G401 (cell line): Measurements from ENCODE around the gene GOLGA6L10. TPM values are rescaled to one million over a fixed set of nuclear protein-coding genes. Genes with fewer than 3 reads are reported as not detected.
"Not testable (repeated sequence)": the region's sequence is repeated elsewhere in the genome, so short reads cannot be mapped to it uniquely, and the experiment has no call there.

ENCODE experiments used
- DNase-seq: peaks from one replicate; pipeline ENCODE4 v3.0.0-alpha.2; 2015; ENCODE audit warnings: low spot score
- in situ Hi-C: cut with HindIII; loops from 2 replicates; pipeline ENCODE4 v1.10.0; 2016; ENCODE audit warnings: low sequenced_read_pairs, mixed read lengths
- total RNA-seq: library from RNA; depleted of rRNA; stranded (reverse); fragments of >200 nt; shearing (Covaris generic); gene quantifications from 2 replicates; pipeline ENCODE4 v1.2.3, GENCODE V29; 2014; rRNA removed

The GOLGA6L10 gene, protein sequence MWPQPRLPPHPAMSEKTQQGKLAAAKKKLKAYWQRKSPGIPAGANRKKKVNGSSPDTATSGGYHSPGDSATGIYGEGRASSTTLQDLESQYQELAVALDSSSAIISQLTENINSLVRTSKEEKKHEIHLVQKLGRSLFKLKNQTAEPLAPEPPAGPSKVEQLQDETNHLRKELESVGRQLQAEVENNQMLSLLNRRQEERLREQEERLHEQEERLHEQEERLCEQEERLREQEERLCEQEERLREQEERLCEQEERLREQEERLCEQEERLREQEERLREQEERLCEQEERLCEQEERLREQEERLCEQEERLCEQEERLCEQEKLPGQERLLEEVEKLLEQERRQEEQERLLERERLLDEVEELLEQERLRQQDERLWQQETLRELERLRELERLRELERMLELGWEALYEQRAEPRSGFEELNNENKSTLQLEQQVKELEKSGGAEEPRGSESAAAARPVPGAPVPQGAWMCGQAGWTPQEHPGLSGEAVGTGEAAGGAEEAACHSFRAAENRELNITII
- 0.47 and 0.98 TPM in 2 replicates for total RNA-seq

DNA sequence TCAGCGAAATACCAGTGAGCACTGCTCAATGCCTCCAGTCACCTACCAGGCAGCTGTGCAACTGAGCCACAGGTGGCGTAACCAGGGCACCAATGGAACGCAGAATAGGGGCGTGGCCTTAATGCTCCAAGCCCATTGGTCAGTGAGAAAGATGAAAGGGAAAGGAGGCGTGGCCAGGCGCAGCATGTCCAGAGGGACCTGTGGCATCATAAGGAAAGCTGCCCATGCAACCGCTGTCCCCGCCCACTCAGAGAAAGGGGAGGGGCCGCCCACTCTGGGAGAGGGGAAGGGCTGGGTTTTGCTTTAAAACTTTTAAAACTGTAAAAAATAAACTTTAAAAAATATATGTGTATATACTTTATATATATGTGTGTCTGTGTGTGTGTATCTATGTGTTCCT is at the start of gene GOLGA6L10:
GOLGA6L10 (minus strand) TSS at position 101 of the 400 bp plus-strand sequence; CDS start at position 1, 100 bp downstream.
- DNase-seq, in situ Hi-C loops: not testable (repeated sequence)

DNA sequence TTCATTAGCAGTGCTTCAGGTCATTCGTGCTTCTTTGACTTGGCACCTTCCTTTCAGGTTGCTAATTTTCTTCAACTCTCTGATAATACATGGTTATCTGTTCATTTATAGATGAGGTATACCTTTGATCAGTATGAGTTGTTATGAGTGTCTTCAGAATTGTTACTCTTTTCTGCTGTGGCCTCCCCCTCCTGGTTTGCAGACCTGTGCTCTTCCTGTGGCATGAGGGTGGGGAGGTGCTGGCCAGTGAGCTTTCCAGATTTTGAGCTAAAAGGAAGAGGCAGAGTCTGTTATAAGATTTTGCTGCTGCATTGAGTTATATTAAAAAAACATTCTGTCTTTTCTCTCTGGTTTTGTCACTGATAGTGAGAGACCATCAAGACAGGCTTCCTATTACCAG is 49.5 kb upstream of the GOLGA6L10 start:
- in situ Hi-C loops = no loop called here

DNA sequence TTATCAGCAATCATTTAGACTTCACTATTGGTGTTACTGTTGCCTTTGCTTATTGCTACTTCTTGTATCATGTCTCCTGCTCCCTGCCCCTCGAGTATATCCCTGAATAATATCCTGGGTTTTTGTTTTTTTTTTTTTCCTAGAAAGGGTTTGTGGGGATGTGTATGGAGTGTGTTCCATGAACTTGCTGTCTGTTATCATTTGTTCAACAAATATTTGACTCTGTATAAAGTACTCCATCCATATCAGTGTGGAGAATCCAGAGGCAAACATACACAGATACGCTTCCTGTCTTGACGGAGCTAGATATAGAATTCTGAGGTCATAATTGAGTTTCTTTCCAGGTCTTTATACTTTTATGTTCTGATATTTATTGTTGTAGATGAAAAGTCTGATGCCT is 48.5 kb upstream of the GOLGA6L10 start:
- in situ Hi-C loops = no loop called here
- DNase-seq = no peak

More for the DNA sequence above, 49.5 kb upstream of the GOLGA6L10 start:
- DNase-seq = no peak

DNA sequence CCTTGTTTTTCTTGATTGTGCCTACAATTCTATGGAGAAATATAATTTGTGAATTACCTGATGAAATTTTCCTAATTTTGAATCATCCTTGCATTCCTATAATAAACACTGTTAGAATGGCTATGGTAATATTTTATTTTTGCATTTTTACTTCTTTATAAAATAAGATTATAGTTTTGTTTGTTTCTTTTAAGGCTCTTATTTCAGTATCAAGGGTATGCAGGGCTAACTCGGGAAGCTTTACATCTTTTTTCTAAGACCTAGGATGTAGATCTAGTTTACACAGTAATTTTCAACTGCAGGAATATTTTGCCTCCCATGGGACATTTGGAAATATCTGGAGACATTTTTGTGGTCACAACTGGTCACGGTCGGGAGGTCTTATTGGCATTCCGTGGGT is 46.5 kb upstream of the GOLGA6L10 start:
- not testable (repeated sequence) for DNase-seq

DNA sequence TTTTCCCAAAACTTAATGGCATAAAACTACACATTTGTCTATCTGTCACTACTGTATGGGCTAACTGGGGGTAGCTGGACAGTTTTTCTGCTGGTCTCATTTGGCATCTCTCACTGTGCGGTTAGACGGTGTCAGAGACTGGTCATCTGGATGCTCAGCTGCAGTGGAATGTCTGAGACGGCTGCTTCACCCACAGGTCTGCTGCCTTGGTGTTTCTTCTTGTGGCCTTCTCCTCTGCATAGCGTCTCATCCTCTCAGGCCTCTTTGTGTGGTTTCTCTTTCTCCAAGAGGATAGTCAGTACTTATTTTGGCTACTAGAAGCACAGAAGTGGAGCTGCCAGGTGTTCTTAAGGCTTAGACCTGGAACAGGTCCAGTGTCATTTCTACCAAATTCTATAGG is 44.4 kb upstream of the GOLGA6L10 start:
- in situ Hi-C loops = no loop called here
- DNase-seq = no peak

More for the DNA sequence above, 46.5 kb upstream of the GOLGA6L10 start:
- in situ Hi-C loops = not testable (repeated sequence)

DNA sequence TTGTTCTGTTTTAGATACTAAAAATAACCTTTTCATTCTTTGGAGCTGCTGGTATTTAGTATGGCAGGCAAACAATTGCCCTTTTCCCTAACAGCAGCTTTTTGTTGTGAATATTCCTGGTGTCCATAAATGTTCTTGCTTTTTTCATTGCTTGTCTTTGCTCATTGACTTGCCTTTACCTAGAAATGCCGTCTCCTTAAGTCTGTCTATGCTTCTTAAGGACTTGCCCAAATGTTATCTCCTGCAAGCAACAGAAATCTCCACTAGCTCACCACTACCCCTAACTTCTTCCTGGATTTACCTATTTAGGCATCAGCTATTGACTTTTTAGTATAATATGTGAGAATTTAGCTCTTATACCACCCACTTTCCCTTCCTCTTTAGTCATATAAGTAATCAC is 42.8 kb upstream of the GOLGA6L10 start:
- not testable (repeated sequence) for DNase-seq

DNA sequence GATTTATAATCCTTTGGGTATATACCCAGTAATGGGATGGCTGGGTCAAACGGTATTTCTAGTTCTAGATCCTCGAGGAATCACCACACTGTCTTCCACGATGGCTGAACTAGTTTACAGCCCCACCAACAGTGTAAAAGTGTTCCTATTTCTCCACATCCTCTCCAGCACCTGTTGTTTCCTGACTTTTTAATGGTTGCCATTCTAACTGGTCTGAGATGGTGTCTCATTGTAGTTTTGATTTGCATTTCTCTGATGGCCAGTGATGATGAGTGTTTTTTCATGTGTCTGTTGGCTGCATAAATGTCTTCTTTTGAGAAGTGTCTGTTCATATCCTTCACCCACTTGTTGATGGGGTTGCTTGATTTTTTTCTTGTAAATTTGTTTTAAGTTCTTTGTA is 40.9 kb upstream of the GOLGA6L10 start:
- DNase-seq, in situ Hi-C loops: not testable (repeated sequence)

More for the DNA sequence above, 42.8 kb upstream of the GOLGA6L10 start:
- in situ Hi-C loops = not testable (repeated sequence)

DNA sequence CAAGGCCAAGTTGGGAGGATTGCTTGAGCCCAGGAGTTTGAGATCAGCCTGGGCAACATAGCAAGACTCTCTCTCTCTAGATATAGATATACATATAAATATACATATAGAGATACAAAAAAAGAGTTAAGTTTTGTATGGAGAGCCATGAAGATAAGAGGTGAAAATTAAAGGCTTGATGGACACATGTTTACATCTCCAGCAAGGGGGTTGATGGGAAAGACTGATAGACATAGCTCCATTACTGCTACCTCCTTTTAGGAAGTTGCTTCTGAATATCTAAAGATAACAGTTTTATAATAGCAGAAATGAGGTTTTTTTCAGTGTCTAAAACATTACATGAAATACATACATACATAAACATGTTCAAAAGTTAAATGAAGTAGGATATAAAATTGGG is 37.9 kb upstream of the GOLGA6L10 start:
- DNase-seq, in situ Hi-C loops: not testable (repeated sequence)

DNA sequence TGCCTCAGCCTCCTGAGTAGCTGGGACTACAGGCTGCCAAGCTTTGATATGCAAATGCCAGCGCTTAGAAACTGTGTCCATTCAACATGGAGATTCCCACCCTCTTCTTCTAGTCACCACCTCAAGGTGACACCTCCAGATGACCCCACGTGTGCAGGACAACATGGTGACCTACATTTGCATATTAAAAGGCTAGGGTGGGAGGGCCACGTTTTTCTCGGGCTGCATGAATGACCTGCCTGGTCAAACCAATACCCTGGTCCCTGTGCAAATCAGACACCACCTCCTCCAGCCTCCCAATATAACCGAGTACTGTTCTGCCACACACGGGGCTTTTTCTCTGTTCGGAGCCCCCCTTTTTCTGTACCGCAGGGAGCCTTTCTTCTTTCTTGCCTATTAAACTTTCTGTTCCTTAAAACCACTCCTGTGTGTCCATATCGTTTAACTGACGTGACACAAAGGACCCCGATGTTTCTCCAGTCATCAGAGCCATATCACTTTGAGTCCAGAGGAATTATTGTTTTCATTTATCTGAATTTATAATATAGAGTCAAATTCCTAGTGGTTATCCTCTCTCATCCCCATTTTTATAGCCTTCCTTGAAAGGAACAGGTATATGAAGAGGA is 32.2 kb upstream of the GOLGA6L10 start:
- DNase-seq, in situ Hi-C loops: not testable (repeated sequence)

DNA sequence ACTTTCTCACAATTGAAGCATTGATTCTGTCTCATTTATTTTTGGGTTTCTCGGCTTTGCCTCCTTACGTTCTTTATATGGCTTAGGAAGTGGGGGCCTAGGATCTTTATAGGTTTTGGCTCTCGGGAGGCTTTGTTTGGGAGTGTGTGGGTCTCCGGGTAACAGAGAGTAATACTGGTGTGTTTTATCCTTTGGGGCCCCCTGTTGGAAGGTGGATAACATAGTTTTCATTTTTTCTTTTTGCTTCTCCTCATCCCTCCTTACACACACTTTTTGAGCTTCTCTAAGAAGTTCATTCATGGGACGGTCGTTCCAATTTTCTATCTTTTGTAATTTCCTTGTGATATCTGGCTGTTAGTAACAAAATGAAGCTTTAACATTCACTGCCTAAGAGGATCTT is 30.3 kb upstream of the GOLGA6L10 start:
- in situ Hi-C loops = not testable (repeated sequence)

DNA sequence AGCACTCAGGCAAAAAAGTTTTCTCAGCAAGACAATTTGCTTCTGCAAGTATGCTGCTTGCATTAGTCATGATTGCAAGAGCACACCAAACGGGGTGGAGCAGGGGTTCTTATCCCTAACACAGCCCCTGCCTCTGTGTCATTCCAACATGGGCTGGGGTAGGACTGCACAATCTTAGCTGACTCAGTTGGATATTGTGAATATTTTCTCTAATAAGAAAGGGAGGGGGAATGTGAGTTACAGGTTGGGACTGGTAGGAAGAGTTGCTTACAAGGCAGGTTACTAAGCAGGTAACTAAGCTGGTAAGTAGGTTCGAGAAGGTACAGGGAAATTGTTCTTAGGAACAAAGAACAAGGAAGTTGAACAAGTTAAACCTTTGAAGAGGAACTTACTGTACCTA is 24.4 kb upstream of the GOLGA6L10 start:
- in situ Hi-C loops, DNase-seq: not testable (repeated sequence)

More for the DNA sequence above, 30.3 kb upstream of the GOLGA6L10 start:
- not testable (repeated sequence) for DNase-seq

DNA sequence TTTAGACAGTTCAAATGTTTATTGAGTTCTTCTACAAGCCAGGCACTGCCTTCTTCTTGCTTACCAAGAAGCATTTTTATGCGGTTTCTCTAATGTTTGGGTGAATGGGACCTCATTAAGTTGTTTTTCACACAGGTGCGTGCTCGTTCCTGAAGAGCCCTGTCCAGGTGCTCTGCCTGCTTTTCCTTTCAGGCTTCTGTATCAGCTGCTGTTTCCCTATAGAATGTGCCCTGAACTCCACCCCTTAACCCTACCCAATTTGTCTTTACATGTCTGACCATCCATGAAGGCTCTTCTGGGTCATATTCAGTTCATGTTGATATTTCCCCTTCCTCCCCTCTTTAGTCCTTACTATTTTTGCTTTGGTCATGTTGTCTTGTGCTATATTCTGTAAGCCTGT is 22.4 kb upstream of the GOLGA6L10 start:
- in situ Hi-C loops = no loop called here
- no peak for DNase-seq

DNA sequence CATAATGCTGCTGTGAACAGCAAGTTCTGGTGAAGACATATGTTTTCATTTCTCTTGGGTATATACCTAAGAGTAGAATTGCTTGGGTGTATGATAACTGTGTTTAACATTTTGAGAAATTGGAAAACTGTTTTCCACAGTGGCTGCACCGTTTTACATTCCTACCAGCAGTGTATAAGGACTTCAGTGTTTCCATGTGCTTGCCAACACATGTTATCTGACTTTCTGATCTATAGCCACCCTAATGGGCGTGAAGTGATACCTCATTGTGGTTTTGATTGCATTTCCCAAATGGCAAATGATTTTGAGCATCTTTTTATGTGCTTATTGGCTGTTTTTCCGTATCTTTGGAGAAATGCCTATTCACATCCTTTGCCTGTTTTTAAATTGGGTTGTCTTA is 18.5 kb upstream of the GOLGA6L10 start:
- in situ Hi-C loops, DNase-seq: not testable (repeated sequence)

DNA sequence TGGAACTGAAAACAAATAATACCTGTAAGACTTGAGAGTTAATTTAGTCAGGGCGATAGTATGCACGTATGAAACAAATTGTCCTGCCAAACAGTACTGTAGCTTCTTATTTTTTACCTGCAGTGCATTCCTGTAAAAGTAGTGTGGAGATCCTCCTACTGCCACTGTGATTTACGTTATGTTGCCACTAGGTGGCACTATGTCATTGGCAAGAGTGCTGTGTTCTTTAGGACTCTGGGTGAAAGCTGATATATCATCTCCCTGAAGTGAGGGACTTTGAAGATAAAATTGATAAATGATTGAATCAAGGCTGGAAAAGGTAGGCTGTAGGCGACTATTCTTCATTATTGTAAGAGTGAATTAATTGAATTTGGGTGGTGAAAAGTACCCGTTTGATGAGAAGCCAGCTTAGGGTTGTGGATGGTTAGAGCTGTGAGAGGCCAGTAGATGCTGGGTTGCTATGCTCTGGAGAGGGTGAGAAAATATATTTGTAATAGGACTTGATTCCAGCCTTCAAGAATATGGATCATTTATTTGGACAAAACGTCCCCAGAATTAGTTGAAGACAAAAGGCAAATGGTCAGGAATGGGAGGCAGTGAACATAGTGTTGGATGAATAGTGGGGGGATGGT is 16.5 kb upstream of the GOLGA6L10 start:
- in situ Hi-C loops, DNase-seq: not testable (repeated sequence)

DNA sequence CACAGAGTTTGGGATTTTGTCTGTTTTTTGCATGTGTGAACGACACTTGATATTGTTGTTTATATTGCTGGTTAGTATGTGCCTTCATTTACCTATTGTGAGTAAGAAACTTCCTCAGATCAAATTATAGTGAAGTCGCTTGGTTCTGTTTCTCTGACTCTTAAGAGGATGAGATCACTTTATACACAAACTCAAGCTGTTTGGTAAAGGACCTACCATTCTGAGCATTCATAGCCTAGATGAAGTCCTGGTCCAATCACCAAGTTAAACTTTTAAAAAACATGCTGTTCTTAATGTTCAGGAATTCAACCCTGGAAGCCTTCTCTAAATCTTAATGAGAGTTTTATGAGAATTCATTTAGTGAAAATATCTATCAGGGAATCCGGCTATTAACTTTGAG is 15.3 kb upstream of the GOLGA6L10 start:
- DNase-seq, in situ Hi-C loops: not testable (repeated sequence)

DNA sequence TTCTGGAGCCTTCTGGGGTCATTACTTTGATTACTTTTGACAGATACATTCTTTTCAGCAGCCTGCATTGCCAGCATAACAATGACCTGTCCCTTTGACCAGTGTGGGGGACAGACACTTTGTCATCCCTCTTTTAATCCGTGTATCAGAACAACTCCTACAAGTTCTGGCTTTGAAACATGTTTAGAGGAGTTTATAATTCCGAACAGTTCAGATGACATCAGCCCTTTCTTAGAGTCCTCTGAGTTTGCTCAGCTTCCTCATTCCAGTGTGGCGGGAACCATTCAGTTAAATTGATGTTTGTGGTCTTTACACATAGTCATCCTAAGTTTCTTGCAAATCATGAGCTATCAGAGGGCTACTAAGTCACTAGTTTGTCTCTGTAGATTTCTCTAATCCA is 13.5 kb upstream of the GOLGA6L10 start:
- in situ Hi-C loops = not testable (repeated sequence)

DNA sequence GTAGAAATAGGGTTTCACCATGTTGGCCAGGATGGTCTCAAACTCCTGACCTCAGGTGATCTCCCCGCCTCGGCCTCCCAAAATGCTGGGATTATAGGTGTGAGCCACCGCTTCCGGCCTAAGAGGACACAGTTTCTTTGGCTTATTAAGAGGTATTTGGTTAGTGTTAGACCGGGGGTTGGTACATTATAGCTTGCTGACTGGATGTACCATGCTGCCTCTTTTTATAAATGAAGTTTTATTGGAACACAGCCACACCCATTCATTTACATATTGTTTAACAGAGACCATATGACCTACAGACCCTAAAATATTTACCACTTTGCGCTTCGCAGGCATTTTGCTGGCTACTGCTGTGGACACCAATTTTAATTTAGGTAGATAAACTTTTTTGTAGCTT is 11.3 kb upstream of the GOLGA6L10 start:
- in situ Hi-C loops, DNase-seq: not testable (repeated sequence)

More for the DNA sequence above, 13.5 kb upstream of the GOLGA6L10 start:
- DNase-seq = not testable (repeated sequence)

DNA sequence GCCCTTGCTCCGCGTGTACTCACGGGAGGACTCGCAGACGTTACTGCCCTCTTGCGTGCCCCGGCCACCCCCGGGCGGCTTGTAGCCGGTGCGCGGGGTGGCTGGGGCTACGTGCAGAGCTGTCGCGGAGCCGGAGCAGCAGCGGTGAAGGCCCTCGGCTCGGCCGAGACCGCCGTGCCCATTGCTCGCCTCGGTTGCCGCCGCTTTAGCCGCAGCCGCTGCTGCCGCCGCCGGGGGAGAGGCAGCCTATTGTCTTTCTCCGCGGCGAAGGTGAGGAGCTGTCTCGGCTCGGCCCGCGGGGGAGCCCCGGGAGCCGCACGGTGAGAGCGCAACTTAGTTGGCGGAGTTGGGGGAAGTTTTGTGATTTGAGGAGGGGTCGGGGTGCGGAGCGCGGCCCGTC is 5.8 kb upstream of the GOLGA6L10 start:
- in situ Hi-C loops = not testable (repeated sequence)

DNA sequence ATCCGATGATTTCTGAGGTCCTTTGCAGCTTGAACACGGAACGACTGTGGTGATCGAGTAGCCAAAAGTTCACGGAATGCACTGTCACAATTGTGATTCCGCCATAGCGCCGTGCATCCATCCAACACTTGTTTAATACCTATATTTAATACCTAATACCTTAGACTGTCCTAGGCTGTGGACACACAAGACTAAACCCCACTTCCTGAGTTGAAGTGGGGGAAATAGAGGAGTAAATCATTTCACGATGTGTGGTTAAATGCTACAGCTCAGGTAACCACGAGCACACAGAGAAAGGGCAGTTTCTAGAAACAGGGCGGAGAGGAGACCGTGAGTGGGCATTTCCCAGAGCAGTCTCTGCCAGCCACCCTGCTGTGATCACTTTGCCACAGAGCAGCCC is 5.3 kb upstream of the GOLGA6L10 start:
- DNase-seq, in situ Hi-C loops: not testable (repeated sequence)

More for the DNA sequence above, 5.8 kb upstream of the GOLGA6L10 start:
- DNase-seq = not testable (repeated sequence)
